CMK (cell line): ENCODE data around the gene FARS2.

Experiments
- DNase-seq: peaks from one replicate; pipeline ENCODE4 v3.0.0-alpha.2; 2010; ENCODE audit warnings: low read depth

FARS2 gene

DNA sequence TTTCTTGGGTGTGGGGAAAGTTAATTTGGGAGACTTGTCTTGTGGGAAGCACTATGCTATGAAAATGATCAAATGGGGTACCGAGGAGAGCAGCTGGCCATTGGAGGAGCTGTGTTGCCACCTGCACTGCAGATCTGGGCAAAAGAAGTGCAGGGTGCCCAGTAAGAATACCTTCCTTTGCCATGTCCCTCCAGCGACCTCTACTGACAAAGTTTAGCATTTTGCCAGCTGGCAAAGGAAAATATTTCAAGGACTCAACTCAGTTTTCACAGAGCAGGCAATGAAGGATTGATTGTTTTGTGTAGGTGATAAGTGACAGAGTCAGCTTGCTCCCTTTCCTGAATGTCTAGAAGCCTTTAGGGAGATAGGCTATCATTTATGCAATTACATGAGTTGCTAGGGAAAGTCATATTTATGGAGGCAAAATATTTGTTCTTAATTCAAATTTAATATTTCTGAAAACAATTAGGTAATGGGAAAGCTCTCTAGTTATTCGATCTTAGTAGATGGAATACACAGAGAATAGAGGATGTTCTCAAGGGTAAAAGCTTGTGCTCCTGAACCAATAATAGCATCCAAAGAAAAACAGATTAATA lies 118.4 kb downstream of the FARS2 start:
- peak; percentile 35 for DNase-seq

DNA sequence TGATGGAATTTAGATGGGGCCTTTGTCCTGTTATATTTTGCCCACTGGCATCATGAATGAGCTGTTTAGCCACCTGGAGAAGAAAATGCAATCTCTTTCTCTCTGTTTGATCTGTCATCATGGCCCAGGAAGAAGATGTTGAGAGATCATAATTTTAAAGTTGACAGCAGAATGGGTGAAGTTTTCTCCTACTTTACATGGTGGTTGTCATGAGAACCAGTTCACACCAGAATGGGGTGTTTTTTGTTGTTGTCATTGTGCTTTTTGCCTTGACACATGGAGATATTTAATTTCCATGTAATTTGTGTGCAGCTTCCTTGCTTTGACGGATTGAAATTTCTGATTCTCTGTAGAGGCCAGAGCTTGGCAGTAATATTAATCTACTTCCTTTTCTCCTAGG lies 122.5 kb downstream of the FARS2 start:
- no peak for DNase-seq

GRCh38 chr6:5384276-5384675 lies 123.0 kb downstream of the FARS2 start:
- no peak for DNase-seq

- no peak for DNase-seq
Observed at GRCh38 chr6:5388326-5388725, 127.0 kb downstream of the FARS2 start.

GRCh38 chr6:5389086-5389745 lies 127.9 kb downstream of the FARS2 start:
- DNase-seq: no peak

- DNase-seq: no peak
Observed at GRCh38 chr6:5390177-5390576, 128.9 kb downstream of the FARS2 start.

DNA sequence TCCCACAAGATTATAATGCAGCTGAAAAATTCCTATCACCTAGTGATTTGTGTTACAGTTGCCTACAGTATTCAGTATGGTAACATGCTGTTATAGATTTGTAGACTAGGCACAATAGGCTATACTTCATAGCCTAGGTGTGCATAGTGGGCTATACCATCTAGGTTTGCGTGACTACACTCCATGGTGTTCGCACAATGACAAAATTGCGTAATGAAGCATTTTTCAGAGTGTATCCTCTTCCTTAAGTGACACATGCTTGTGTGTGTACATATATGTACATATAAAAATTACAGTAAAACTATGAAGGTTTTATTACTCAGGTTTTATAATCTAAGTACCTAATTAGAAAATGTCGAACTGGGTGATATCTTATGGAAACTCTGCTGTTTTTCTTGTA lies 133.0 kb downstream of the FARS2 start:
- no peak for DNase-seq

- no peak for DNase-seq
Observed at GRCh38 chr6:5395719-5396118, 134.4 kb downstream of the FARS2 start.

DNA sequence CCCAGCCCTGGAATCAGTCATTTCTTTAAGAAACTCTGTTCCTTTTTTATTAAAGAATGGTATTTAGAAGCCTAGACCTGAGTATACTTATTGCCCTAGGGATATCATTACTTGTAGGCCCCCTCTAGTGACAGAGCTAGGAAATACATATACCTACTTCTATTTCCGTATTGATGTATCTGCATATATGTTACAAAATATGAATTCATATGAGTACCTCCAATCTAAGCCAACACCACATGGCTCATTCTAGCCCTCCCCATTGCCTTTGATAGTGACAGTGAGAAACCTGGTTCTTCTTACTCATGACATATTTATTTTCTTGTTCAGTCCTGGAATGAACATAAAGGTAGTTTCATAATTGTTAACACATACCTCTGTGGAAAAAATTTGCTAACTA lies 137.2 kb downstream of the FARS2 start:
- DNase-seq: no peak

GRCh38 chr6:5399391-5399790 lies 138.1 kb downstream of the FARS2 start:
- no peak for DNase-seq

- no peak for DNase-seq
Observed at GRCh38 chr6:5401845-5402738, 140.8 kb downstream of the FARS2 start.

DNA sequence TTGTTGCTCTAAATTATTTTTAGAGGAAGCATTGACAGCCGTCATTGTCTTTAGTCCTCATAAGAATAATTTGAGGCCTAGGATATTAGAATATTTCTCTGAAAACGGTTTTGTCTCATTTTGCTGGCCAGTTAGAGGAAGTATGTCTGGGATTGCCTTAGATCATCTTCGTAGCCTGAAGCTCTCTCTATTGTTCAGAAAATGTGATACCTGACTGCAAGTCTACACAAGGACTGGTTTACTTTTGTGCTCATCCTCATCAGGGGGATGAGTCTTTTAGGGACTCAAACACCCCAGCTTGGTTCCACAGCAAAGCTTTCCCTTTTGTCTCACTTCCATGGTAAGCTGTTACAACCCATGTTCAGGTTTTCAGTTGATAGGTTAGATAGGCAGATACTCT lies 141.8 kb downstream of the FARS2 start:
- no peak for DNase-seq

GRCh38 chr6:5403609-5404008 lies 142.3 kb downstream of the FARS2 start:
- DNase-seq: no peak

DNA sequence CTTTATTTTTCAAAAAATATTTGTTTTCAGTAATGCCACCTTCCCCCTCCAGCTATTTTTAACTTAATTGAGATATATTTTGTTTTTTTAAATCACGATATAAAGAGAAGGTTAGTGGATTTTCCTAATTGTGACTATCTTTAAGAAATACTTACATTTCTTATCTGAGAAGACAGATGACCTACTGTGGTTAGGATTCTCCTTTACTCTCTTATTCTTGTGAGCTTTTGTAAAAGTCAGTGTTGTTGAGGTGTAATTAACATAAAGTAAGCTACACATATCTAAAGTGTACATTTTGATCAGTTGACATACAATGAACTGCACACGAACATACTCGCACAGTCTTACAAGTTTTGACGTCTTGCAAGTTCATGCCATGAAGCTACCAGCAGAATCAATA lies 144.7 kb downstream of the FARS2 start:
- DNase-seq: no peak

- DNase-seq: no peak
Observed at GRCh38 chr6:5411414-5411813, 150.1 kb downstream of the FARS2 start.

DNA sequence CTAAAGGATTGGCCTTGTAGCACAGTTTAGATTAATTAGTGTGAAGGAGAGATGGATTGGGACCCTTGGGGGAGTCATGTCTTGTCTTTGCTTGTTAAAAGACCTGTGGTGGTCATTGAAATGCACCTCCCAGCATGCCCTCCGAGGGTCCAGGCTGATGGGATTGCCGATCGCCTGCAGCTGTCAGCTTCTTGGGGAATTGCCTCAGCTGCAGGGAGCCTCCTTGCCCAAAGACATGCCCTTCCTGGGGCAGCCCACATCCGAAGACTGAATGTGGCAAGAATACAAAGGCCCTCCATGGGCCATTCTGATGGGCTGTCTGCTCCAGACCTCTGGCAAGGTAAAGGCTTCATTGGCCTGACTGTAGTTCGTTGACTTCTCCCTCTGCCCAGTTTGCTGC lies 150.7 kb downstream of the FARS2 start:
- no peak for DNase-seq

GRCh38 chr6:5412663-5413062 lies 151.3 kb downstream of the FARS2 start:
- no peak for DNase-seq

GRCh38 chr6:5416250-5416649 lies 154.9 kb downstream of the FARS2 start:
- DNase-seq: no peak

DNA sequence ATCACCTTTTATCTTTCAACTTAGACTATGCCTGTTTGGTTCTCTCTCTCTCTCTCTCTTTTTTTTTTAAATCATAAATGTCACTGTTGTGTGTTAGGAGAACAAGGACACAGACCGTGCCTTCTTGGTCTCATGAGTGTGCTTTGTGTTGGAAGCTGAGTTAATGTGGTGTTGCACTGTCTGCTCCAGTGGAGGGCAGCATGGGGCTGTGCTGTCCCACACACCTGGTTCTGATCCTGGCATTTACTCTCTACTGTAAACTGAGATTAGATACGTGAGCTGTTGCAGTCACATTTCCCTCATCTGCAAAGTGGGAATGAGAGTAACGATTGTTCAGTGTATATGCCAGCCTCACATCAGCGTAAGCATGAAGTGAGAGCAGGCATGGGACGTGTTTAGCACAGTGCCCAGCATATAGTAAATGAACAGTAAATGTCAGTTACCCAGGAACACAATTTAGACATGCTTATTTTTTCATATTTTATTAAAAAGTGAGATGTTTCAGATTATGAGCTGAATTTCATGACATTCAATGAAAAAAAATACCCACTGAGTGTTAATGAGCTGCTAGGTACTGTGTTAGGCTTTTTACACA lies 161.1 kb downstream of the FARS2 start:
- DNase-seq: no peak

DNA sequence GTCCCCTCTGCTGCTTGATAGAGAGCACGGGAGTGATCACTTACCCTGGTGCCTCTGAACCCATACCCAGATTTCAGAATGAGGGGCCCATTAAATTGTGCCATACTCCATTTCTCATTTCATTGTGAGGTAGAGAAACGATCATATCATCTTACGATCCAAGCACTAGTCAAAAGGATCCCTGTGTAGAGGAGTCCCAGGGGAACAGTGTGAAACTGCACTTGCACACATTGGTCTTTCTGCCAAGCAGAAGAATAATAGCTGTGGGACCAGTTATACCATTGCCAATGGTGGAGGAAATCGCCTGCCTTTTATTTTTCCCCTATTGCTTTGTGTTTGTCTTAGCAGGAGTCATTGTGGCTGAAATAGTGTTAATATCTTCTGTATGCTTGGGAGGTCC lies 161.9 kb downstream of the FARS2 start:
- no peak for DNase-seq

- no peak for DNase-seq
Observed at GRCh38 chr6:5424726-5425125, 163.4 kb downstream of the FARS2 start.

- DNase-seq: no peak
Observed at GRCh38 chr6:5425267-5425666, 164.0 kb downstream of the FARS2 start.

DNA sequence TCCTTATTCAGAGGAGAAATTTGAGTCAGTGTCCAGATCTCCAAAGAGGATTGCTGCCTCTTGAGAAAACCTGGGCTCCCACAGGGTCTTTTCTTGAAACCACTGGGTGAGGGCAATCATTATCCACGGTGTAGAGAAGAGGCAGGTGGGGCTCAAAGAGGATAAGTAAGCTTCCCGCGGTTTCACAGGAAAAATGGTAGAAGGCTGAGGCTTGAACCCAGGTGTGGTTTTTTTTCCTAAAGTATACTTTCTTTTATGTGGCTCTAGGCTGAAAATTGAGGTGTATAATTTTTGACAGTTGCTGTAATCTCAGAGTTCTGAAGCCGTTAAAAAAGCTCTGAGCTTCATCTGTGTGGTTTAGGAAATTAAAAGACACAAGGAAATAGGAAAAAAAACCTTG lies 164.5 kb downstream of the FARS2 start:
- no peak for DNase-seq
